GM12878 (cell line): ENCODE data around the gene GBP4.

Experiments used
- CTCF ChIP-seq, 3 experiments: IDR thresholded peaks in 2 of 3; conservative IDR thresholded peaks in 1 of 3; 2 replicates each; pipeline ENCODE4 v1.5.1; 2011; ENCODE audit warnings: low read depth in 3 of 3, low read length in 3 of 3, mild to moderate bottlenecking in 3 of 3, control low read depth in 2 of 3, moderate library complexity in 2 of 3, inconsistent platforms in 1 of 3, mixed read lengths in 1 of 3; ENCODE audit not compliant: control insufficient read depth in 2 of 3, insufficient read depth in 1 of 3; ENCODE audit errors: extremely low read depth in 1 of 3
- MXI1 ChIP-seq: fragments of 150-350 bp; IDR thresholded peaks from 2 replicates; pipeline ENCODE4 v1.6.1; 2011; ENCODE audit warnings: low read depth, mild to moderate bottlenecking, inconsistent platforms, low read length, improper control_type of control experiment
- MYB ChIP-seq: fragments of 150-350 bp; IDR thresholded peaks from 2 replicates; pipeline ENCODE4 v1.6.1; 2014; ENCODE audit warnings: mild to moderate bottlenecking, low read depth, low read length, borderline replicate concordance
- NR2C2 ChIP-seq: IDR thresholded peaks from 2 replicates; pipeline ENCODE4 v1.6.1; 2011; ENCODE audit warnings: borderline replicate concordance, low read depth; ENCODE audit not compliant: control insufficient read depth, insufficient read length
- NRF1 ChIP-seq: conservative IDR thresholded peaks from 2 replicates; pipeline ENCODE4 v1.6.1; 2011; ENCODE audit warnings: mild to moderate bottlenecking, low read depth, low read length, improper control_type of control experiment
- POLR2AphosphoS5 ChIP-seq: IDR thresholded peaks from 2 replicates; pipeline ENCODE4 v1.6.1; 2011; ENCODE audit warnings: mild to moderate bottlenecking, low read length, inconsistent platforms
- RBBP5 ChIP-seq: fragments of 200-600 bp; sonication (generic); conservative IDR thresholded peaks from 2 replicates; pipeline ENCODE4 v1.6.1; 2016
- TCF12 ChIP-seq: IDR thresholded peaks from 2 replicates; pipeline ENCODE4 v1.6.1; 2011; ENCODE audit warnings: low read depth, mild to moderate bottlenecking, low read length

GRCh38 chr1:89147678-89148658 is 50.8 kb downstream of the GBP4 start:
- TF ChIP-seq NRF1 (no peak), NR2C2 (no peak), MYB (no peak), RBBP5 (no peak), CTCF (IDR thresholded peaks at IDR 0.05 in 2 of 3, conservative IDR thresholded peaks at IDR 0.05 in 1 of 3; ENCODE audit: control insufficient read depth in 2 of 3, extremely low read depth in 1 of 3, insufficient read depth in 1 of 3, low read depth in 3 of 3, low read length in 3 of 3) (no peak), TCF12 (no peak), MXI1 (no peak), POLR2AphosphoS5 (no peak)
